GM18526 (cell line): ENCODE results near the gene SDK2.

ENCODE experiments used
- POLR2A ChIP-seq: IDR thresholded peaks from 3 replicates; pipeline ENCODE4 v1.6.1; 2011; ENCODE audit not compliant: insufficient read length; ENCODE audit errors: extremely low read depth

Gene SDK2

GRCh38 chr17:73430165-73430680, 214.0 kb downstream of the SDK2 start:
- no peak for TF ChIP-seq POLR2A

- TF ChIP-seq POLR2A, result no peak
Observed at GRCh38 chr17:73429440-73430164, 214.6 kb downstream of the SDK2 start.

- TF ChIP-seq POLR2A, result no peak
Observed at GRCh38 chr17:73427198-73427597, 217.0 kb downstream of the SDK2 start.

GRCh38 chr17:73424571-73424970, 219.7 kb downstream of the SDK2 start:
- no peak for TF ChIP-seq POLR2A

GRCh38 chr17:73423806-73424205, 220.4 kb downstream of the SDK2 start:
- no peak for TF ChIP-seq POLR2A

GRCh38 chr17:73423159-73423715, 221.0 kb downstream of the SDK2 start:
- no peak for TF ChIP-seq POLR2A

- TF ChIP-seq POLR2A, result no peak
Observed at GRCh38 chr17:73422121-73422520, 222.1 kb downstream of the SDK2 start.

GRCh38 chr17:73420897-73421296, 223.3 kb downstream of the SDK2 start:
- no peak for TF ChIP-seq POLR2A

- no peak for TF ChIP-seq POLR2A
Observed at GRCh38 chr17:73419881-73420280, 224.4 kb downstream of the SDK2 start.

- TF ChIP-seq POLR2A, result no peak
Observed at GRCh38 chr17:73419051-73419450, 225.2 kb downstream of the SDK2 start.

- no peak for TF ChIP-seq POLR2A
Observed at GRCh38 chr17:73415782-73416181, 228.5 kb downstream of the SDK2 start.

GRCh38 chr17:73414171-73414955, 229.9 kb downstream of the SDK2 start:
- no peak for TF ChIP-seq POLR2A

GRCh38 chr17:73412914-73413313, 231.3 kb downstream of the SDK2 start:
- no peak for TF ChIP-seq POLR2A

GRCh38 chr17:73411313-73411747, 232.9 kb downstream of the SDK2 start:
- TF ChIP-seq POLR2A, result no peak

- no peak for TF ChIP-seq POLR2A
Observed at GRCh38 chr17:73410586-73411312, 233.5 kb downstream of the SDK2 start.
